ENCODE data around the gene SLC12A5.
A peak's percentile ranks its signal among the peaks of the same experiment; 100 is the strongest.

The SLC12A5 gene

DNA sequence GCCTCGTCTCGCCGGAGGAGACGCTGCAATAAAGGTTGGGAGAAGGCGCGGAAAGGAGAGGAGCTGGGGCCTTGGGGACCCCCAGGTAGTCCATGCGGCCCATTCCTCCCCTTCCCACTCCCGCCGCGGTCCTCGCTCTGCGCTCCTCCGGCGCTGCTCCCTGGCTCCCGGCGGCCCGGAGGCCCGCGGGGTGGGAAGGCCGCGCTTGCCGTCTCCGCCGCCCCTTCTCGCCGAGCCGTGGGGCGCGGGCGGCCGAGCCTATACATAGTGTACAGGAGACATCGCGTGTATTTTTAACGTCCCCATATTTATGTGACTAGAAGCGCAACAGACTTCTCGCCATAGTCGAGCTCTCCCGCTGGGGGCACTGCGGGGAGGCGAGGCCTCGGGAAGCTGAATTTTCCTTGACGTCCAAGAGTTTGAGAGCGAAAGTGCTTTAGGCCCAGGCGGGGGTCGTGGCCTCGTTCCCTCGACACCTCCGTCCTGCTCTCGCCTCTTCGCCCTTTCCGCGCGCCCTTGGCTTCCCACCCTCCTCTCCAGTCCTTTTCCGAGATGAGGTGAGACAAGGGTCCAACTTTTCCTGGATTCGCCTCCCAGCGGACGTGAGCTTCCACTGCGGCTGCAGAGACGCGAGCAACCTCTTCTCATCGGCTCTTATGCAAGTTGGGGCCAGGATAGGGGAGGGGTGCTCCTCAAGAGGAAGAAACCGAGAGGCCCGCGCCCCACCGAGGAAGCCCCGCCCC lies 29.0 kb downstream of the SLC12A5 start:
- TF ChIP-seq, protein P1, sequence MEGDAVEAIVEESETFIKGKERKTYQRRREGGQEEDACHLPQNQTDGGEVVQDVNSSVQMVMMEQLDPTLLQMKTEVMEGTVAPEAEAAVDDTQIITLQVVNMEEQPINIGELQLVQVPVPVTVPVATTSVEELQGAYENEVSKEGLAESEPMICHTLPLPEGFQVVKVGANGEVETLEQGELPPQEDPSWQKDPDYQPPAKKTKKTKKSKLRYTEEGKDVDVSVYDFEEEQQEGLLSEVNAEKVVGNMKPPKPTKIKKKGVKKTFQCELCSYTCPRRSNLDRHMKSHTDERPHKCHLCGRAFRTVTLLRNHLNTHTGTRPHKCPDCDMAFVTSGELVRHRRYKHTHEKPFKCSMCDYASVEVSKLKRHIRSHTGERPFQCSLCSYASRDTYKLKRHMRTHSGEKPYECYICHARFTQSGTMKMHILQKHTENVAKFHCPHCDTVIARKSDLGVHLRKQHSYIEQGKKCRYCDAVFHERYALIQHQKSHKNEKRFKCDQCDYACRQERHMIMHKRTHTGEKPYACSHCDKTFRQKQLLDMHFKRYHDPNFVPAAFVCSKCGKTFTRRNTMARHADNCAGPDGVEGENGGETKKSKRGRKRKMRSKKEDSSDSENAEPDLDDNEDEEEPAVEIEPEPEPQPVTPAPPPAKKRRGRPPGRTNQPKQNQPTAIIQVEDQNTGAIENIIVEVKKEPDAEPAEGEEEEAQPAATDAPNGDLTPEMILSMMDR (IDR thresholded peaks at IDR 0.05; ENCODE audit: low read length) = no peak
- TF ChIP-seq EZH2phosphoT487 (IDR thresholded peaks at IDR 0.05; ENCODE audit: low read length) = no peak
- TF ChIP-seq EZH2 (optimal IDR thresholded peaks at IDR 0.05; ENCODE audit: low read depth, low read length) = no peak
- H2AFZ ChIP-seq (ENCODE audit: low read length) = no peak overlapping the region
- H3K9ac ChIP-seq (ENCODE audit: low read length) = no peak overlapping the region
- H3F3A ChIP-seq (ENCODE audit: insufficient read depth, low read length) = peaks cover 6% of the 10 kb centered on the region; the same call in 1 of the 2 replicates
- H3K4me2 ChIP-seq (ENCODE audit: low read depth, low read length) = no peak overlapping the region
- H3K27ac ChIP-seq (ENCODE audit: low read length) = no peak overlapping the region
- no peak overlapping the region for H3K4me3 ChIP-seq (ENCODE audit: low read length)
- no peaks in the 10 kb centered on the region for H3K9me2 ChIP-seq (replicated peaks; ENCODE audit: insufficient read depth, low read length)
- DNase-seq = no peak
- H3K36me3 ChIP-seq (replicated peaks; ENCODE audit: insufficient read depth, low read length) = 0 out of 2 replicates have a peak, but pooled peaks cover 3% of the 10 kb centered on the region
- H3K79me2 ChIP-seq (ENCODE audit: low read length) = no peaks in the 10 kb centered on the region
- H3K27me3 ChIP-seq (replicated peaks; ENCODE audit: insufficient read depth, low read length) = no peaks in the 10 kb centered on the region
- H4K20me1 ChIP-seq (ENCODE audit: insufficient read depth, low read length) = peaks cover 5% of the 10 kb centered on the region; the same call in 1 of the 2 replicates
- no peaks in the 10 kb centered on the region for H3K9me3 ChIP-seq (replicated peaks; ENCODE audit: insufficient read depth, low read length)
- H3K4me1 ChIP-seq (ENCODE audit: low read length) = peaks cover 13% of the 10 kb centered on the region

DNA sequence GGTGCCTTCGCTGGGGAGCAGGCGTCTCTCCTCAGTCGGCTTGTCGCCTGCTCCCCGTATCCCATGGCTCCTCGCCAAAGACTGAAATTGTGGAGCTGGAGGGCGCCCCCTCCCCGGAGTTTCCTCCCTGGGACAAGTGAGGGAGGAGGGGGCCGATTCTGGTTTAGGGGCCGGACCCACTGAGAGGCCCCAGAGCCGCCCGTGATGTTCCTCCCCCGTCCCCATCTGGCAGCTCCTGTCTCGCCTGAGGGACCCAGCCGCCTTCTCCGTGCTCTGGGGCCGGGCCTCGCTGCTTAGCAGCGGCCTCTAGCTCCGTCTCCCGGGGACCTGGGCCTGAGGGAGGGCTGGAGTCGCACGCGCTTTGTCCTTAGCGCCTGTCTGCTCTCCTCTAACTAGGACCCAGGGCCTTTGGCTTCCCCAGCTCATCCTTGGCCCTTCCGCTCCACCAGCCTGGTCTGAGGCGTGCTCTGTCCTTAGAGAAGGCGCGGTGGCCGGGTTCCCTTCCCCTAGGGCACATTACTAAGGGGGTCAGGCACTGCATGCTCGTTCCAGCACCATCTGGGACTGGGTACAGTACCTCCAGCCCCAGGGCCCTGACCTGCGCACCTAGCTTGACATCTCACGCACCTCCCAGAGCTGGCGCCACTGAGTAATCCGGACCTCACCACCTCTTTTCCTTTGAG lies 29.7 kb downstream of the SLC12A5 start:
- Histone ChIP-seq H3K4me3 (ENCODE audit: low read length) (no peak overlapping the region), H3K9ac (ENCODE audit: low read length) (no peak overlapping the region), H3F3A (ENCODE audit: insufficient read depth, low read length) (peaks cover 6% of the 10 kb centered on the region; the same call in 1 of the 2 replicates), H3K9me3 (replicated peaks; ENCODE audit: insufficient read depth, low read length) (no peaks in the 10 kb centered on the region), H2AFZ (ENCODE audit: low read length) (no peak overlapping the region), H3K27me3 (replicated peaks; ENCODE audit: insufficient read depth, low read length) (no peaks in the 10 kb centered on the region), H3K4me2 (ENCODE audit: low read depth, low read length) (no peak overlapping the region), H3K79me2 (ENCODE audit: low read length) (no peaks in the 10 kb centered on the region), H3K36me3 (replicated peaks; ENCODE audit: insufficient read depth, low read length) (peaks cover 3% of the 10 kb centered on the region; the same call in 1 of the 2 replicates), H3K9me2 (replicated peaks; ENCODE audit: insufficient read depth, low read length) (no peaks in the 10 kb centered on the region), H4K20me1 (ENCODE audit: insufficient read depth, low read length) (peaks cover 5% of the 10 kb centered on the region; the same call in 1 of the 2 replicates), H3K4me1 (ENCODE audit: low read length) (peaks cover 13% of the 10 kb centered on the region), H3K27ac (ENCODE audit: low read length) (no peak overlapping the region)
- no peak for DNase-seq
- TF ChIP-seq EZH2 (optimal IDR thresholded peaks at IDR 0.05; ENCODE audit: low read depth, low read length) (no peak), EZH2phosphoT487 (IDR thresholded peaks at IDR 0.05; ENCODE audit: low read length) (no peak)
- TF ChIP-seq, protein P1 (IDR thresholded peaks at IDR 0.05; ENCODE audit: low read length) = no peak

DNA sequence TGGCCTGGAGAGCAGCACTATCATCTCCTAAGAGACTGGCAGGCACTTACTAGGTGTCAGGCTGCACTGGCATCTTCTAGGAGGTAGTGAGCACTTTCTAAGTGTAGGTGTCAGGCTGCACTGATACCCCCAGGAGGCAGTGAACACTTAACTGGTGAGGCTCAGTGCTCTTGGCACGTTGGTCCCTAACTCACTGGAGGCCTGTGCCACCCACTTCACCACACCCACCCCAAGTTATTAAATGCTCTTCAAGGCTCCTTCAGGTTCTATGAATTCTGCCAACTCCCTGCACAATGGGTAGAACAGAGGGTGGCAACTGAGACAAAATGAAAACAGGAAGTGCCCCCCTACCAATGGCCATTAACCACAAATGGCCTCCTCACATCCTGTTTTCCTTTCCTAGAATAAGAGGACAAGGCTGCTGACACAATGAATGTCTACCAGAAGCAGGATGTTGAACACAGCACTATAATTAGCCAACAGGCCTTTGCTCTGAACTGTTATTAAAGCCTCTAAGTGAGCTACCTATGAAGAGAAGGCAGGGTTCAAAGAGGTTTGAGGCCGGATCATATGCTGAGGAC lies 31.4 kb downstream of the SLC12A5 start:
- Histone ChIP-seq H3K4me1 (ENCODE audit: low read length) (peaks cover 13% of the 10 kb centered on the region), H3K36me3 (replicated peaks; ENCODE audit: insufficient read depth, low read length) (peaks cover 17% of the 10 kb centered on the region; the same call in 1 of the 2 replicates), H3K4me3 (ENCODE audit: low read length) (no peak overlapping the region), H3K79me2 (ENCODE audit: low read length) (no peaks in the 10 kb centered on the region), H2AFZ (ENCODE audit: low read length) (no peak overlapping the region), H4K20me1 (ENCODE audit: insufficient read depth, low read length) (peaks cover 5% of the 10 kb centered on the region; the same call in 1 of the 2 replicates), H3K9me2 (replicated peaks; ENCODE audit: insufficient read depth, low read length) (no peaks in the 10 kb centered on the region), H3K9ac (ENCODE audit: low read length) (no peak overlapping the region), H3F3A (ENCODE audit: insufficient read depth, low read length) (peaks cover 6% of the 10 kb centered on the region; the same call in 1 of the 2 replicates), H3K4me2 (ENCODE audit: low read depth, low read length) (peak overlapping the region; percentile 36; the same call in 1 of the 2 replicates), H3K9me3 (replicated peaks; ENCODE audit: insufficient read depth, low read length) (no peaks in the 10 kb centered on the region), H3K27ac (ENCODE audit: low read length) (peak overlapping the region; percentile 19; the same call in 1 of the 2 replicates), H3K27me3 (replicated peaks; ENCODE audit: insufficient read depth, low read length) (no peaks in the 10 kb centered on the region)
- TF ChIP-seq, protein P1 (IDR thresholded peaks at IDR 0.05; ENCODE audit: low read length) = no peak
- TF ChIP-seq EZH2phosphoT487 (IDR thresholded peaks at IDR 0.05; ENCODE audit: low read length) (no peak), EZH2 (optimal IDR thresholded peaks at IDR 0.05; ENCODE audit: low read depth, low read length) (no peak)
- peak; percentile 36 for DNase-seq
